Right atrium auricular region (tissue), 2 donors: ENCODE measurements around the gene CHST15. TPM values are rescaled to one million over a fixed set of nuclear protein-coding genes. Genes with fewer than 3 reads are reported as not detected.

Experiments
- DNase-seq: peaks from one replicate; pipeline ENCODE4 v3.0.0-alpha.2; 2019; ENCODE audit warnings: low spot score
- H3K27ac ChIP-seq, 2 donors: fragments of 200-600 bp; sonication (generic); 1 replicate in 1 of 2; 2 replicates in 1 of 2; pipeline ENCODE4 v1.5.1; 2016 to 2019
- H3K27me3 ChIP-seq, 2 donors: fragments of 200-600 bp; sonication (generic); one replicate each; pipeline versions ENCODE4 v1.5.1 to v1.6.0; 2017 to 2019
- H3K36me3 ChIP-seq: fragments of 200-600 bp; sonication (generic); one replicate; pipeline ENCODE4 v1.5.1; 2016
- H3K4me1 ChIP-seq, 2 donors: fragments of 200-600 bp; sonication (generic); one replicate each; pipeline versions ENCODE4 v1.5.1 to v1.6.0; 2017 to 2019
- H3K4me3 ChIP-seq, 2 donors: fragments of 200-600 bp; sonication (generic); 1 replicate in 1 of 2; 2 replicates in 1 of 2; pipeline ENCODE4 v1.5.1; 2017 to 2019; ENCODE audit warnings: mild to moderate bottlenecking in 1 of 2, moderate library complexity in 1 of 2
- H3K9me3 ChIP-seq, 2 donors: fragments of 200-600 bp; sonication (generic); one replicate each; pipeline ENCODE4 v1.5.1; 2019
- total RNA-seq, 2 donors: library from RNA; depleted of rRNA; stranded (reverse); fragments of >200 nt; gene quantifications; one replicate each; pipeline ENCODE4 v1.1.0, GENCODE V29; 2016
- TF ChIP-seq, protein P1 (sequence below), 2 donors: fragments of 200-600 bp; sonication (generic); IDR thresholded peaks; one replicate each; pipeline ENCODE4 v1.5.1; 2019; ENCODE audit warnings: antibody characterized with exemption in 2 of 2

CHST15 gene
- total RNA-seq, 2 donors from 2014 or later, result 7.0 to 14.2 TPM

DNA sequence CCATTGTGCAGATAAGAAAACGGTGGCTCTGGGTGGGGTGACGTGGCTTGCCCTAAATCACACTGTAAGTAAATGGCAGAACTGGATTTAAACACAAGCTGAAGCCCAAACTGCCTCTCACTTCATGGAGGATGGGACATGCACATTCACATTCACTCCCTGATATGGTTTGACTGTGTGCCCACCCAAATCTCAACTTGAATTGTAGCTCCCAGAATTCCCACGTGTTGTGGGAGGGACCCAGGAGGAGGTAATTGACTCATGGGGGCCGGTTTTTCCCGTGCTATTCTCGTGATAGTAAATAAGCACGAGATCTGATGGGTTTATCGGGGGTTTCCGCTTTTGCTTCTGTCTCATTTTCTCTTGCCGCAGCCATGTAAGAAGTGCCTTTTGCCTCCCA lies 32.4 kb downstream of the CHST15 start:
- TF ChIP-seq, protein P1, sequence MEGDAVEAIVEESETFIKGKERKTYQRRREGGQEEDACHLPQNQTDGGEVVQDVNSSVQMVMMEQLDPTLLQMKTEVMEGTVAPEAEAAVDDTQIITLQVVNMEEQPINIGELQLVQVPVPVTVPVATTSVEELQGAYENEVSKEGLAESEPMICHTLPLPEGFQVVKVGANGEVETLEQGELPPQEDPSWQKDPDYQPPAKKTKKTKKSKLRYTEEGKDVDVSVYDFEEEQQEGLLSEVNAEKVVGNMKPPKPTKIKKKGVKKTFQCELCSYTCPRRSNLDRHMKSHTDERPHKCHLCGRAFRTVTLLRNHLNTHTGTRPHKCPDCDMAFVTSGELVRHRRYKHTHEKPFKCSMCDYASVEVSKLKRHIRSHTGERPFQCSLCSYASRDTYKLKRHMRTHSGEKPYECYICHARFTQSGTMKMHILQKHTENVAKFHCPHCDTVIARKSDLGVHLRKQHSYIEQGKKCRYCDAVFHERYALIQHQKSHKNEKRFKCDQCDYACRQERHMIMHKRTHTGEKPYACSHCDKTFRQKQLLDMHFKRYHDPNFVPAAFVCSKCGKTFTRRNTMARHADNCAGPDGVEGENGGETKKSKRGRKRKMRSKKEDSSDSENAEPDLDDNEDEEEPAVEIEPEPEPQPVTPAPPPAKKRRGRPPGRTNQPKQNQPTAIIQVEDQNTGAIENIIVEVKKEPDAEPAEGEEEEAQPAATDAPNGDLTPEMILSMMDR (IDR thresholded peaks at IDR 0.05), result no peak
- Histone ChIP-seq H3K4me1 (peaks cover 0 to 8% of the 10 kb centered on the region in 2 donors), H3K9me3 (no peaks in the 10 kb centered on the region), H3K27me3 (no peaks in the 10 kb centered on the region), H3K4me3 (no peak overlapping the region), H3K36me3 (no peaks in the 10 kb centered on the region), H3K27ac (no peak overlapping the region)
- no peak for DNase-seq

DNA sequence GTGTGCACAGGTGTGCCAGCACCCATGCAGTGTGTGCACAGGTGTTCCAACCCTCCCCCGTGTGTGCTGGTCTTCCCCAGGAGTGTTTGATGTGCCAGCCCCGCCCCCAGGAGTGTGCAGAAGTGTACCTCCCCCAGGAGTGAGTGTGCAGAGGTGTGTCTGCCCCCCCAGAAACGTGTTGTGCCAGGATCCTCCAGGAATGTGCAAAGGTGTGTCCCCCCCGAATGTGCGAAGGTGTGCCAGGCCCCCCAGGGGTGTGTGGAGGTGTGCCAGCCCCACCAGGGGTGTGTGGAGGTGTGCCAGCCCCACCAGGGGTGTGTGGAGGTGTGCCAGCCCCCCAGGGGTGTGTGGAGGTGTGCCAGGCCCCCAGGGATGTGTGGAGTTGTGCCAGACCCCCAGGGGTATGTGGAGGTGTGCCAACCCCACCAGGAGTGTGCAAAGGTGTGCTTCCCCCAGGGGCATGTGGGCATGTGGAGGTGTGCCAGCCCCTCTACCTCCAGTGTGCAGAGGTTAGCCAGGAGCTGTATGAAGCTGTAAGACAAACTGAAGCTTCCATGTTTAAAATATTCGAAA lies 33.2 kb downstream of the CHST15 start:
- Histone ChIP-seq H3K27me3 (no peaks in the 10 kb centered on the region), H3K27ac (no peak overlapping the region), H3K4me1 (peaks cover 0 to under 1% of the 10 kb centered on the region in 2 donors), H3K4me3 (no peak overlapping the region), H3K36me3 (no peaks in the 10 kb centered on the region), H3K9me3 (no peaks in the 10 kb centered on the region)
- no peak for DNase-seq
- TF ChIP-seq, protein P1 (IDR thresholded peaks at IDR 0.05), result no peak

DNA sequence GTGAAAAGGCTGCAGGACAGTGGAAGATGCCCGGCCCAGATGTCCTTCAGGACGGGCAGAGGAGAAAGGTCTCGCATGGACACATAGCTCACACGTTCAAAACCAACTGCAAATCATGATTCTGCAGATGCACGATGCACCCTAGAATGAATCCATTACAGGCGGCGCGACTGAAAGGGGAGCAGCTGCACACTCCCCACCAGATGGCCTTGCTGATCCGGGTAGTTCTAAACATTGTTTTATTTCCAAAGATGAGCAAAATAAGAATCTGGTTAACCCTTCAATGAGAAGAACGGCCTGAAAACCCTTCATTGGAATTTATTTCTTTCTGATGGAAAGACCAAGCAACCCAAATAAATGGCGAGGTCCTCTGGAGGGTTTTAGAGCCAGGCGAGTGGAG lies 33.8 kb downstream of the CHST15 start:
- DNase-seq, result no peak
- H3K27ac ChIP-seq, result no peak overlapping the region
- TF ChIP-seq, protein P1 (IDR thresholded peaks at IDR 0.05), result no peak
- no peaks in the 10 kb centered on the region for H3K4me1 ChIP-seq
- H3K36me3 ChIP-seq, result no peaks in the 10 kb centered on the region
- H3K27me3 ChIP-seq, result no peaks in the 10 kb centered on the region
- H3K9me3 ChIP-seq, result no peaks in the 10 kb centered on the region
- H3K4me3 ChIP-seq, result no peak overlapping the region

DNA sequence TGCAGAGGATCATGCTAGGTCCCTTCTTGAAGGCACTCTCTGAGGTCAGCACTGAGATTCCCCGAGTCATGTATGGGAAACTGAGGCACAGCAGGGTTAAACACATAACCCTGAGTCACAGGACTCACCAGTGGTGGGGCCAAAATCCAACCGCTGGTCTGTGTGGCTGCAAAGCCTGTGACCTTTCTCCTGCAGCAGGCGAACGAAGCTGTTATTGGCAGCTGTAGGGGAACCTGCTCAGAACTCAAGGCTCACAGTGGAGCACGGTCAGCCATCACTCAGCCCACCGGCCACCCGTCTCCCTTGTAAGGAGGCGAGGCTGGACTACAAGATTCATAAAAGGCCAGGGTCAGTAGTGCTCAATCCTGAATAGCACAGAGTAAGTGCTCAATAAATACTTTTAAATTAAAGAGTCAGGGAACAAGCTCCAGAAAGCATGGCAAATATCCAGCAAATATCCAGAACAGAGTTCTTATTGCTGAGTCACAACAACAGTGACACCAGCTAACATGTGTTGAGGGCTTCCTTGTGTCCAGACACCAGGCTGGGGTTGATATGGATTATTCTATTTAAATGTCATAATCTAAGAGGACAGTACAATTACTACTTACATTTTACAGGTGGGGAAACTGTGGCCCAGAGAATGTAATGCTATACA lies 34.9 kb downstream of the CHST15 start:
- no peak for DNase-seq
- Histone ChIP-seq H3K36me3 (no peaks in the 10 kb centered on the region), H3K27ac (no peak overlapping the region), H3K9me3 (no peaks in the 10 kb centered on the region), H3K4me1 (no peaks in the 10 kb centered on the region), H3K27me3 (no peaks in the 10 kb centered on the region), H3K4me3 (no peak overlapping the region)
- TF ChIP-seq, protein P1 (IDR thresholded peaks at IDR 0.05), result no peak

DNA sequence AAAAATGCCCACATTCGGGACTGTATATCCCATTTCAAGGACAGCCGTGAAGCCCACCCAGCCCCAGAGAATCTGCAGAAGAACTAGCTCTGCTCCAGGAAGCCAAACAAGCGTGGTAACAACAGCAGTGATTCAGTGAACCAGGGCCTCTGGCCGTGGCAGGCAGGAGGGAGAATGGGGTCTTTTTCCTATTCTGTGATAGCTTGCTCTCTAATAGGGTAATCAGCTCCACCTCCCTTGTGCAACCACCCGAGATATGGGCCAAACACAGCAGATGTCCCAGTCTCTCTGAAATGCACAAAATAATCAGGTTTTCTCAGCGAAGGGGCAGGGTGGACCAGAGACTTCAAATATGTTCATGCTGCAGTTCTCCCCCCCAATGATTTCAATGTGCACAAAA lies 35.8 kb downstream of the CHST15 start:
- Histone ChIP-seq H3K27ac (no peak overlapping the region), H3K27me3 (no peaks in the 10 kb centered on the region), H3K4me3 (no peak overlapping the region), H3K4me1 (no peaks in the 10 kb centered on the region), H3K36me3 (no peaks in the 10 kb centered on the region), H3K9me3 (no peaks in the 10 kb centered on the region)
- DNase-seq, result no peak
- TF ChIP-seq, protein P1 (IDR thresholded peaks at IDR 0.05), result no peak
